ENCODE results near the gene IREB2.
A peak's percentile ranks its signal among the peaks of the same experiment; 100 is the strongest.
"Not testable (repeated sequence)": the region's sequence is repeated elsewhere in the genome, so short reads cannot be mapped to it uniquely, and the experiment has no call there.

Gene IREB2

DNA sequence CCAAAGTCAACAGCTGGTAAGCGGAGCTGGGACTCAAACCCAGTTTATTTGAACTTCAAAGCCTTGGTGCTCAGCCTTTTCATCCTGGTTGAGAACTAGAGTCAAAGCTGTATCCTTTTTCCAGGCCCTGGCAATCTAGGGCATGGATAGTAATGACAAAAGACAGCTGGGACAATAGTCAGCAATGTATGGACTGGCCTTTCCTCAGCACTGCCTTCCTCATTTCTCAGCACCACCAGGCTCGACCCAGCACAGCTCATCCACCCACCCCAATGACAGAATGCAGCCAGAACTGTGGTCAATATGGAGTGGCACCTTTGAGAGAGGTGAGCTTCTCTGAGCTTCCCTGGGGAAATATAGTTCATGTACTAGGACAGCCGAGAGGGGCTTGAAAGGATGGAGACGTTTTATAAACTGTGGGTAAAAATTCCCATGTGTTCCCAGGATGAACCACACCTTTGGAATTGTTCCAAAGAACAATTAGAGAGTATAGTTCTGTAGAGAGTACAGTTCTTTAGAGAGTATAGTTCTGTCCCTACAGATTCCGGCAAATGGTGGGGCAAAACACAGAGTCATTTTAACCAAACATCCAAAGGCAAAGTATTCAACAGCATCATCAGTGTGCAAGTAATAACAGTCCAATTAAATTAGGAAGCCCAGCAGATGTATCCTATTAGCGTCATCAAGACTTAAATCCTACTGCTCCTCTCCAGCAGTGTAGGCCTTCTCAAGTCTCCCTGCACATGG, 30.2 kb upstream of the IREB2 start:
- DNase-seq: no peak

DNA sequence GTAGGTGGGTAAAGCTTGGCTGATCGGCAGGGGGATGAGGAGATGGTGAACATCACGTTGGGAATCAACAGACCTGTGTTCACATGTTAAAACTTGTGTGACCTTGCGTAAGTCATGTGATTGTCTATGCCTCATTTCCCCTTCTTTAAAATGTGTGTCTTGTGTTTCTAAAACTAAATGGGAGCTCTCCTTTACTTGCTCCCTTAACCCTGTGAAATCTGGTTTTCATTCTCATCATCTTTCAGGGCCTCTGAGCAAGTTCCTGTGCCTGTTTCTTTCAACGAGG, 29.7 kb upstream of the IREB2 start:
- DNase-seq: no peak

GRCh38 chr15:78408961-78409360, 29.1 kb upstream of the IREB2 start:
- DNase-seq: no peak

GRCh38 chr15:78411061-78411460, 27.0 kb upstream of the IREB2 start:
- DNase-seq: no peak

DNA sequence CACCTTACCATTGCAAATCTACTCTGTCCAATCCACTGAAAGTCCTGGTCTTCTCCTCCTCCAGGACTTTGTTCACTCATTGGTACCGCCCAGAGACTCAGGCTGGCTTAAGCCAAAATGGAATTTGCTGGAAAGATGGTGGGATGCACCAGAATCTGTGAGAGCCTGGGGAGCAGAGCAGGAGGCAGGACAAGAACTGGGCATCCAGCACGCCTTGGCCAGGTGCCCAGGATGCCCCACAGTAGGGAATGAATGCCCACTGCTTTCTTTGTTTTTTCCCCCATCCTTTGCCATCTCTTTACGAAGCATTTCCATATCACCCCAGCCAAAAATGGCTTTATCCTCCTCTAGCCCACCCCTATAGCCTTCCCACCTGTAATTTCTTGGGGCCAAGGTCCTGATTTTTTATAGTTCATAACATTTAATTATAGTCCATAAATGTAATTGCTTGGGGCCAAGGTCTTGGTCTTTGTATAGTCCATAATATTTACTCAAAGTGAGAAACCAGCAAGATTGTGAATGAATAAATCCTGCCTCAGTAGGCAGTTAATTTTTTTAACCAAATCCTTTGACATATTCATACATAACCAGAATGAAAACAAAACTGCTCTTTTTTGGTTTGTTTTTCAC, 23.3 kb upstream of the IREB2 start:
- peak in 1 of 2 experiments; percentile 51 for DNase-seq

DNA sequence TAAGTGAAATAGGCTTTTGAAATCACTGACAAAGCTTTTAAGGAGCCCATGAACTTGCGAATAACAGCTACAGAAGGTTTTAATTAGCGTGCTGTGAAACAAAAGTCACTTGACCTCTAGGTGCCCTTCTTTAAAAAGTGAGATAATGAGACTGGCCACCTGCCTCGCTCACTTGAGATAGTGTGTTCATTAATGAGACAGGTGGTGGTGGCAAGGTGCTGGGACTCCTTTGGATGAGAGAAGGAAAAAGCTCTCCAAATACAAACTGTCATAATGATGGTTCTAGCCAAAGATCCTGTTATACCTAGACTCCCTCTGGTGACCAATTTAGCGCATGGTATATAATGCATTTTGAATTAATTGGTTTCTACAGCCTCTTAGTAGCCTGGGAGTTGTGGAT, 22.7 kb upstream of the IREB2 start:
- DNase-seq: peak; percentile 74 to 84

DNA sequence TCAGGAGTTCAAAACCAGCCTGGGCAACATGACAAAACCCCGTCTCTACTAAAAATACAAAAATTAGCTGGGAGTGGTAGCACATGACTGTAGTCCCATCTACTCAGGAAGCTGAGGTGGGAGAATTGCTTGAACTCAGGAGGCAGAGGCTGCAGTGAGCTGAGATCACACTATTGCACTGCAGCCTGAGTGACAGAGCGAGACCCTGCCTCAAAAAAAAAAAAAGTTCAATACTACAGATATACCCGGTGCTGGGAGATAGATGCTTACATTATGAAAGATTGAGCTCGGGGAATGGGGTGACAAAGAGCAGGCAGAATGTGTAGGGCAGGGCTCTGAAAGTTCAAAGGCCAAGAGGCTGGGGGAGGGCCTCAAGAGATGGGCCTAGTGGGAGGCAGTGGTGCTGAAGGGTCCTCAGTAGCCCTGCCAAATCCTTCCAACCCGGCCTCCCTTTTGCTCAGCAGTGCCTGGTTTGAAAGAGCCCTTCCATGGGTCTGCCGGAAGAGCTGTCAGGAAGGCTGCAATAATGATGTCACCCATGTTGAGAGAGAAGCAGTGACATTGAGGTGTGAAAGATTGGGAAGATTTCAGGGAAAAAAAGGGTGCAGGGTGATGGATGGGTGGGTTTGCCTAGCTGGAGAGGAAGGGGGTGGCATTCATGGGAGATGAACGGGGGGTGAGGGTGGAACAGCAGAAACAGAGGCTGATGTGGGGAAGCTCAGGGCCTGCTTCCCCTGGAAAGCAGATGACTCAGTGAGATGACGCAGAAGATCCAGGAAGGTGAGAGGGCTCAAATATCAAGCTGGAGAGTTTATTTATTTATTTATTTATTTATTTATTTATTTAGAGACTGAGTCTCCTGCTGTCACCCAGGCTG, 20.0 kb upstream of the IREB2 start:
- no peak for DNase-seq

DNA sequence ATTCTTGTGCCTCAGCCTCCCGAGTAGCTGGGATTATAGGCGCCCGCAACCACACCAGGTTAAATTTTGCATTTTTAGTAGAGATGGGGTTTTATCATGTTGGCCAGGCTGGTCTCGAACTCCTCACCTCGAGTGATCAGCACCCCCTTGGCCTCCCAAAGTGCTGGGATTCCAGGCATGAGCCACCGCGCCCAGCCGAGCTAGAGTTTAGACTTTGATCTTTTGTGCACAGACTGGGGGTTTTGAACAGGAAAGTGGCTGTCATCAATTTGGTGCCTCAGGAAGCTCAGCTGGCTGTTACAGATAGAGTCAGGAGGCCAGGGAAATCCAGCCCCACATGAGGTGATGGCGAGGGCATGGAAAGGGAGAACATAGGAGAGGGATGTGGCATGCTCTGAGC, 19.3 kb upstream of the IREB2 start:
- no peak for DNase-seq

DNA sequence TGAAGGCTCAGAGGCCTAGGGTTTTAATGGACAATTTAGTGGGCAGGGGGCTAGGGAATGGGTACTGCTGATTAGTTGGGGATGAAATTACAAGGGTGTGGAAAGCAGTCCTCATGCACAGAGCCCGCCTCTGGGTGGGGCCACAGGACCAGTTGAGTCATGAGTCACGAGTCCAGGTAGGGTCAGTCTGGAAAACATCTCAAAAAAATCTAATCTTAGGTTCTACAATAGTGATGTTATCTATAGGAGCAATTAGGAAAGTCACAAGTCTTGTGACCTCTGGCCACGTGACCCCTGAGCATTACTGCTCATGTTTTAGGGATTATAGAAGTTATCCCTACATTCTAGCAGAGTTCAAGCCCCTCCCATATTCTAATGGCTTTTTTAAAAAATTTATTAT, 18.6 kb upstream of the IREB2 start:
- DNase-seq: no peak

DNA sequence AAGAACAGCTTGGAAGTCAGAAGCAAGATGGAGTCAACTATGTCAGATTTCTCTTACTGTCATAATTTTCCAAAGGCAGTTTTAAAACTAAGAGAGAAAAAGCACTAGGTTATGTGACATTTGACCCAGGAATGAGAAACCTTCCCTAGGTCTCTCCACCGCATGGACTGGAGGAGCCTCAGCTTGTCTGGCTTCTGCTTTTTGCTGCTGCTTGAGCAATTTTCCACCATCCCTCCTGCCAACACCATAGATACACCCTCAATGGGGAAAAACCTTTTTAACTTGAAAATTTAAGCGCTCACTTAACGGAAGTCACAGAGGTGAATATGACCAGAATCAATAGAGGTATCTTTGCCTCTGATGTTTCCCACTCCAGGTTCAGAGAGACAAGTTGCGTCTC, 17.8 kb upstream of the IREB2 start:
- no peak for DNase-seq

DNA sequence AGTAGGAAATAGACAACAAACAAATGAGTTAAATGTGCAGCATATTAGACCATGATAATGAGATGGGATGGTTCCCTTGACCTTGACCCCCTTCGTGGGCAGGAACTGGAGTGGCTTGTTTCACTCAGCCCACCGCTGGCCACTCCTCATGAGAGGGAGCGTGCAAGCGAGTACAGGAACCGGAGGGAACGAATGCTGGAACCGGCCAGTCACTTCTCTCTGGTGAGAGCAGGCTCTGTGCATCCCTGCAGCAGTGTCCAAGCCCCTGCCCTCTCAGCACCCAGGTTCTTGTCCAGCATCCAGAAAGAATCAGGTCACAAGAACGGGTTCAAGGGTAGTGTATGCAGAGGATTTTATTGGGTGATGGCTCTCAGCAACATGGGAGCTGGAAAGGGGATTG, 17.2 kb upstream of the IREB2 start:
- DNase-seq: no peak

GRCh38 chr15:78421238-78421965, 16.6 kb upstream of the IREB2 start:
- no peak for DNase-seq

DNA sequence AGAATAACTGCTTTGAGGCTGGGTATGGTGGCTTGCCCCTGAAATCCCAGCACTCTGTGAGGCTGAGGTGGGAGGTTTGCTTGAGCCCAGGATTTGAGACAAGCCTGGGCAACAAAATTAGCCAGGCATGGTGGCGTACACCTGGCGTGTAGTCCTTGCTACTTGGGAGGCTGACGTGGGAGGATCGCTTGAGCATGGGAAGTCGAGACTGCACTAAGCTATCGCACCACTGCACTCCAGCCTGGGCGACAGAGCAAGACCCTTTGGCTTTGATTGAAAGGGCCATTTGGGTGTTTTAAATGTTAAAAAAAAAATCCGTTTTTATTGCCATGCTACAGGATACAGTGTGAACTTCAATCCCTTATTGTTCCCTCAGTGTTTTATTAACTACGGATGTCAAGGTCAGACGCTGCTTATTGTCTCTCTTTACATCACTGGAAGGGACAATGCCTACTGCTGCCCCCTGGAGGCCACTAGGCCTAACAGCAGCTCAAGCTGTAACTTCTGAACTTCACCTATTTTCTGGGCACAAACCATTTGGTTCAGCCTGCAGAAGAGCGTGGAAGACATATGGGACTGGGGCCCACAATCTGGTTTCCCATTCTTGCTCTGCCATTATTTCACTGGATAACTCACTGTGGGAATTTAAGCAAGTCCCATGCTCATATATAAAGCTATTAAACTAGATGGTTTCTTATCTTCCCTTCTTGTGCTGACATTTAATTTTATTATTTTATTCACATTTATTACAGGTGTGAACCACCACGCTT, 15.3 kb upstream of the IREB2 start:
- peak; percentile 60 to 64 for DNase-seq

GRCh38 chr15:78424673-78425072, 13.3 kb upstream of the IREB2 start:
- DNase-seq: no peak

GRCh38 chr15:78425643-78426042, 12.4 kb upstream of the IREB2 start:
- no peak for DNase-seq

- no peak for DNase-seq
These were observed 11.7 kb upstream of the IREB2 start for GRCh38 chr15:78426300-78426699.

- no peak for DNase-seq
These were observed 10.1 kb upstream of the IREB2 start for GRCh38 chr15:78427953-78428352.

GRCh38 chr15:78429477-78429876, 8.5 kb upstream of the IREB2 start:
- peak; percentile 27 to 74 for DNase-seq

- no peak for DNase-seq
These were observed 6.1 kb upstream of the IREB2 start for GRCh38 chr15:78431955-78432354.

GRCh38 chr15:78432664-78433063, 5.4 kb upstream of the IREB2 start:
- no peak for DNase-seq

- DNase-seq: no peak
These were observed 3.9 kb upstream of the IREB2 start for GRCh38 chr15:78434134-78434533.

DNA sequence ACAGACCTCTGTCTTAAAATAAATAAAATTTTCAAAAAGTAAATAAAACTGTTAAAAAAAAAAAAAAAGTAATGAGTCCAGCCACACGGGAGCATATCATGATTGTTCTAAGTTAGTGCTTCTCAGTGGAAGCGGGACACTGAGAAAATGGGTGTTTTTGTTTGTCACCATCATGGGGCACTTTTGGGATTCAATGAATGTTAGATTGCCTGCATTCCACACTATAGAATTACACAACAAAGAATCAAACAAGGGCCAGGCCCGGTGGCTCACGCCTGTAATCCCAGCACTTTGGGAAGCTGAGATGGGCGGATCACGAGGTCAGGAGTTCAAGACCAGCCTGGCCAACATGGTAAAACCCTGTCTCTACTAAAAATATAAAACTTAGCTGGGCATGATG, 3.3 kb upstream of the IREB2 start:
- DNase-seq: not testable (repeated sequence)
